Measurements from ENCODE around the gene BPIFB3. TPM values are rescaled to one million over a fixed set of nuclear protein-coding genes. Genes with fewer than 3 reads are reported as not detected.

BPIFB3 gene
- total and polyA plus RNA-seq, 2 of the 4 experiments (the other 2 are of a cell fraction), result not detected

GRCh38 chr20:33112547-33113386 is 59.1 kb downstream of the BPIFB3 start:
- Histone ChIP-seq H2AFZ (replicated peaks; ENCODE audit: low read length, poor library complexity) (no peak overlapping the region), H2BK5ac (ENCODE audit: low read depth, low read length, poor library complexity, severe bottlenecking) (no peak overlapping the region), H3K4me2 (ENCODE audit: low read depth, low read length) (no peak overlapping the region), H3K4me3 (ENCODE audit: insufficient read depth, low read depth, low read length) (no peak overlapping the region), H2BK15ac (ENCODE audit: low read depth, low read length) (no peak overlapping the region), H2AK9ac (replicated peaks; ENCODE audit: low read depth, low read length, poor library complexity) (no peak overlapping the region), H3K27me3 (ENCODE audit: control insufficient read depth, insufficient read depth, low read length) (peaks cover 1% of the 10 kb centered on the region; the same call in 1 of the 2 replicates), H3K27ac (ENCODE audit: insufficient read depth, low read length) (no peak overlapping the region), H3K79me1 (ENCODE audit: low read depth in 1 of 2, low read length in 2 of 2) (no peaks in the 10 kb centered on the region), H3K9me1 (ENCODE audit: insufficient read depth, low read length) (0 out of 2 replicates have a peak, but pooled peaks cover under 1% of the 10 kb centered on the region), H2AK5ac (ENCODE audit: low read depth, low read length) (no peak overlapping the region), H3K9me3 (ENCODE audit: control insufficient read depth, insufficient read depth, low read length) (no peaks in the 10 kb centered on the region), H3K4me1 (ENCODE audit: control insufficient read depth, insufficient read depth, low read length) (no peaks in the 10 kb centered on the region), H4K5ac (ENCODE audit: low read depth, low read length) (no peak overlapping the region), H3K56ac (ENCODE audit: extremely low read depth, insufficient read depth, low read length) (no peak overlapping the region), H3K4ac (ENCODE audit: low read depth, low read length) (no peak overlapping the region), H2BK20ac (ENCODE audit: low read depth, low read length) (no peak overlapping the region), H4K91ac (ENCODE audit: insufficient read depth, low read depth, low read length) (no peak overlapping the region), H3K18ac (ENCODE audit: low read depth, low read length) (no peak overlapping the region), H4K20me1 (ENCODE audit: insufficient read depth, low read length) (no peaks in the 10 kb centered on the region), H3K14ac (replicated peaks; ENCODE audit: low read depth, low read length) (no peak overlapping the region), H2BK120ac (ENCODE audit: low read depth, low read length) (no peak overlapping the region), H3K9ac (ENCODE audit: low read depth, low read length) (no peak overlapping the region), H3K36me3 (ENCODE audit: control insufficient read depth, insufficient read depth, low read length) (no peaks in the 10 kb centered on the region), H4K8ac (ENCODE audit: low read depth in 2 of 2, low read length in 2 of 2) (no peak overlapping the region), H3K23ac (ENCODE audit: low read depth, low read length) (no peak overlapping the region)
- intact Hi-C loops (cut with micrococcal nuclease), result no loop called here
- BruUV-seq (replicated peaks), result no TSS peak
- DNase-seq (no peak), ATAC-seq (ENCODE audit: low read depth) (no peak)
- ChIA-PET POLR2A (ENCODE audit: unreplicated experiment) (no interaction called here), CTCF (no interaction called here)
- dilution Hi-C loops (cut with HindIII; ENCODE audit: low sequenced_read_pairs, unreplicated experiment), result no loop called here
- no CpG with 5 or more reads among the region's 7 CpGs for WGBS, 2 experiments (ENCODE audit: extremely low coverage in 2 of 2, insufficient read length in 1 of 2)
- TF ChIP-seq RAD21 (IDR thresholded peaks at IDR 0.05; ENCODE audit: low read length) (no peak), MAFK (IDR thresholded peaks at IDR 0.05; ENCODE audit: low read depth, low read length) (no peak), POLR2A (IDR thresholded peaks at IDR 0.05; ENCODE audit: low read depth, low read length) (no peak), RCOR1 (IDR thresholded peaks at IDR 0.05; ENCODE audit: insufficient replicate concordance, low read length) (no peak), MAZ (IDR thresholded peaks at IDR 0.05; ENCODE audit: borderline replicate concordance, low read depth, low read length) (no peak), USF2 (IDR thresholded peaks at IDR 0.05; ENCODE audit: low read depth, low read length) (no peak), CEBPB (IDR thresholded peaks at IDR 0.05; ENCODE audit: low read depth, low read length) (no peak), MXI1 (IDR thresholded peaks at IDR 0.05; ENCODE audit: borderline replicate concordance, low read depth, low read length) (no peak), NFE2L2 (IDR thresholded peaks at IDR 0.05; ENCODE audit: low read depth, low read length) (no peak), CHD1 (IDR thresholded peaks at IDR 0.05; ENCODE audit: low read depth, low read length) (no peak)
- in situ Hi-C loops (cut with MboI; ENCODE audit: low sequenced_read_pairs), result no loop called here

Data from IMR-90 (cell line).